H1 (cell line): ENCODE results near the gene CD69. TPM values are rescaled to one million over a fixed set of nuclear protein-coding genes. Genes with fewer than 3 reads are reported as not detected.

Source experiments
- CTCF ChIA-PET: fragments of 300-600 bp; sonication (Branson Sonifier 250); formaldehyde crosslinking; loops from one replicate; lab custom pipeline; 2021; ENCODE audit not compliant: partially characterized antibody; lab: Charles Lee
- POLR2A ChIA-PET: fragments of 300-600 bp; sonication (Branson Sonifier 250); formaldehyde crosslinking; loops from one replicate; lab custom pipeline; 2021; ENCODE audit warnings: inconsistent platforms; ENCODE audit not compliant: partially characterized antibody; lab: Charles Lee
- DNase-seq, 2 experiments: peaks; one replicate each; pipeline versions ENCODE4 v3.0.0 to v3.0.0-alpha.2; 2010 to 2022; ENCODE audit warnings: low spot score in 2 of 2, low read depth in 1 of 2, mixed read lengths in 1 of 2
- FAIRE-seq: peaks from 2 replicates; lab custom pipeline; 2011; peaks lifted over from hg19 to GRCh38; lab: Jason Lieb, UNC
- H2AFZ ChIP-seq: 2 replicates; pipeline ENCODE4 v1.8.1; 2012; ENCODE audit warnings: low read length, inconsistent platforms
- H2AK5ac ChIP-seq: 2 replicates; pipeline ENCODE4 v1.6.1; 2013; ENCODE audit warnings: low read depth, low read length
- H2BK120ac ChIP-seq: replicated peaks from 2 replicates; pipeline ENCODE3; 2013; ENCODE audit warnings: low read depth, low read length, inconsistent platforms
- H2BK12ac ChIP-seq: 2 replicates; pipeline ENCODE4 v1.6.1; 2013; ENCODE audit warnings: low read depth, low read length
- H2BK15ac ChIP-seq: 2 replicates; pipeline ENCODE4 v1.6.1; 2013; ENCODE audit warnings: low read length
- H2BK20ac ChIP-seq: 2 replicates; pipeline ENCODE4 v1.6.1; 2013; ENCODE audit warnings: low read length
- H2BK5ac ChIP-seq: 2 replicates; pipeline ENCODE4 v1.6.1; 2013; ENCODE audit warnings: low read depth, low read length
- H3K14ac ChIP-seq: 2 replicates; pipeline ENCODE4 v1.6.1; 2013; ENCODE audit warnings: inconsistent platforms; ENCODE audit not compliant: insufficient read length
- H3K18ac ChIP-seq: 2 replicates; pipeline ENCODE4 v1.6.1; 2013; ENCODE audit warnings: low read length; ENCODE audit errors: extremely low read depth
- H3K23ac ChIP-seq: 2 replicates; pipeline ENCODE4 v1.6.1; 2013; ENCODE audit warnings: inconsistent platforms; ENCODE audit not compliant: insufficient read length
- H3K23me2 ChIP-seq: 2 replicates; pipeline ENCODE4 v1.6.1; 2013; ENCODE audit warnings: low read depth, low read length
- H3K27ac ChIP-seq: 2 replicates; pipeline ENCODE4 v1.6.1; 2011; ENCODE audit warnings: low read depth, low read length, inconsistent platforms
- H3K27me3 ChIP-seq, 4 experiments: replicated peaks in 1 of 4; 1 replicate in 1 of 4; 2 replicates in 3 of 4; pipeline versions ENCODE4 v1.6.1 to v1.8.1; 2011 to 2013; ENCODE audit warnings: low read length in 3 of 4, mild to moderate bottlenecking in 3 of 4, inconsistent platforms in 2 of 4, mixed read lengths in 2 of 4, moderate library complexity in 1 of 4; ENCODE audit not compliant: control insufficient read depth in 3 of 4, insufficient read depth in 3 of 4; ENCODE audit errors: extremely low read depth in 1 of 4
- H3K36me3 ChIP-seq, 4 experiments: 2 replicates each; pipeline versions ENCODE4 v1.6.1 to v1.8.1; 2011 to 2013; ENCODE audit warnings: mild to moderate bottlenecking in 4 of 4, low read length in 3 of 4, moderate library complexity in 2 of 4, control low read depth in 1 of 4, inconsistent platforms in 1 of 4; ENCODE audit not compliant: insufficient read depth in 4 of 4, control insufficient read depth in 2 of 4
- H3K4ac ChIP-seq: replicated peaks from 2 replicates; pipeline ENCODE3; 2013; ENCODE audit warnings: low read length, low read depth, mixed read lengths, inconsistent platforms; ENCODE audit not compliant: insufficient read length
- H3K4me1 ChIP-seq, 4 experiments: replicated peaks in 1 of 4; 1 replicate in 1 of 4; 2 replicates in 3 of 4; pipeline versions ENCODE4 v1.6.1 to v1.8.1; 2011 to 2013; ENCODE audit warnings: low read length in 3 of 4, inconsistent platforms in 2 of 4, mixed read lengths in 1 of 4; ENCODE audit not compliant: insufficient read depth in 4 of 4, control insufficient read depth in 3 of 4
- H3K4me2 ChIP-seq, 2 experiments: 2 replicates each; pipeline versions ENCODE4 v1.6.1 to v1.8.1; 2011 to 2013; ENCODE audit warnings: low read depth in 2 of 2, low read length in 2 of 2, control low read depth in 1 of 2, inconsistent platforms in 1 of 2, mild to moderate bottlenecking in 1 of 2; ENCODE audit not compliant: insufficient read depth in 1 of 2
- H3K4me3 ChIP-seq, 4 experiments: fragments of 200-600, 300-600 bp in 1 of 4; sonication (generic), shearing (Covaris generic), sonication (Bioruptor Twin) in 1 of 4; 2 replicates each; pipeline versions ENCODE4 v1.5.1 to v1.8.1; 2011 to 2016; ENCODE audit warnings: low read length in 4 of 4, low read depth in 3 of 4, control low read depth in 2 of 4, inconsistent platforms in 2 of 4, mild to moderate bottlenecking in 2 of 4, mixed read lengths in 1 of 4, moderate library complexity in 1 of 4; ENCODE audit not compliant: insufficient read depth in 2 of 4; ENCODE audit errors: extremely low read depth in 1 of 4
- H3K56ac ChIP-seq: replicated peaks from 2 replicates; pipeline ENCODE3; 2013; ENCODE audit warnings: low read depth, mild to moderate bottlenecking, mixed read lengths, low read length, inconsistent platforms; ENCODE audit not compliant: insufficient read length
- H3K79me1 ChIP-seq: 2 replicates; pipeline ENCODE4 v1.6.1; 2013; ENCODE audit warnings: low read depth, low read length, control low read depth
- H3K79me2 ChIP-seq, 2 experiments: 2 replicates each; pipeline versions ENCODE4 v1.6.1 to v1.8.1; 2012 to 2013; ENCODE audit warnings: low read length in 2 of 2, mild to moderate bottlenecking in 2 of 2, inconsistent platforms in 1 of 2; ENCODE audit not compliant: insufficient read depth in 2 of 2, control insufficient read depth in 1 of 2
- H3K9ac ChIP-seq, 4 experiments: replicated peaks in 1 of 4; 1 replicate in 1 of 4; 2 replicates in 3 of 4; pipeline versions ENCODE4 v1.6.1 to v1.8.1; 2011 to 2013; ENCODE audit warnings: low read depth in 3 of 4, low read length in 3 of 4, control low read depth in 2 of 4, mild to moderate bottlenecking in 2 of 4, moderate library complexity in 2 of 4, inconsistent platforms in 1 of 4; ENCODE audit errors: extremely low read depth in 1 of 4
- H3K9me3 ChIP-seq, 2 experiments: 2 replicates each; pipeline versions ENCODE4 v1.6.1 to v1.8.1; 2012 to 2013; ENCODE audit warnings: mild to moderate bottlenecking in 2 of 2, moderate library complexity in 2 of 2, control low read depth in 1 of 2, inconsistent platforms in 1 of 2, low read depth in 1 of 2, low read length in 1 of 2, mixed read lengths in 1 of 2; ENCODE audit not compliant: insufficient read depth in 2 of 2
- H4K20me1 ChIP-seq, 2 experiments: replicated peaks in 1 of 2; 2 replicates each; pipeline versions ENCODE3 to v1.8.1; 2011 to 2013; ENCODE audit warnings: inconsistent platforms in 2 of 2, low read length in 2 of 2, mild to moderate bottlenecking in 1 of 2; ENCODE audit not compliant: insufficient read depth in 2 of 2, control insufficient read depth in 1 of 2
- H4K5ac ChIP-seq: 2 replicates; pipeline ENCODE4 v1.6.1; 2013; ENCODE audit warnings: low read length, low read depth, mixed read lengths, inconsistent platforms; ENCODE audit not compliant: insufficient read length
- H4K8ac ChIP-seq: 2 replicates; pipeline ENCODE4 v1.8.0; 2013; ENCODE audit warnings: mild to moderate bottlenecking, moderate library complexity, low read length, inconsistent platforms; ENCODE audit not compliant: insufficient read depth; ENCODE audit errors: extremely low read depth
- H4K91ac ChIP-seq: replicated peaks from 2 replicates; pipeline ENCODE3; 2013; ENCODE audit warnings: low read length, mixed read lengths, inconsistent platforms; ENCODE audit not compliant: insufficient read length
- ASH2L ChIP-seq: fragments of 200-600, 300-600 bp; sonication (generic); IDR thresholded peaks from one replicate; pipeline ENCODE4 v1.7.1; 2017; ENCODE audit warnings: low read length
- BACH1 ChIP-seq: IDR thresholded peaks from 2 replicates; pipeline ENCODE4 v1.6.1; 2012; ENCODE audit warnings: low read length, improper control_type of control experiment
- CTCF ChIP-seq, 3 experiments: IDR thresholded peaks; 1 replicate in 2 of 3; 2 replicates in 1 of 3; pipeline versions ENCODE4 v1.5.1 to v1.6.1; 2011; ENCODE audit warnings: low read length in 3 of 3, mild to moderate bottlenecking in 3 of 3, inconsistent platforms in 2 of 3, low read depth in 1 of 3, moderate library complexity in 1 of 3; ENCODE audit not compliant: insufficient read depth in 1 of 3; ENCODE audit errors: control extremely low read depth in 1 of 3
- KDM5A ChIP-seq: fragments of 200-600 bp; IDR thresholded peaks from 2 replicates; pipeline ENCODE4 v1.7.1; 2012; ENCODE audit warnings: mild to moderate bottlenecking, low read length, inconsistent platforms, mixed read lengths
- PHF8 ChIP-seq: fragments of 200-600 bp; sonication (generic); conservative IDR thresholded peaks from 2 replicates; pipeline ENCODE4 v1.7.1; 2012; ENCODE audit warnings: low read depth, mild to moderate bottlenecking, inconsistent platforms, low read length, moderate library complexity
- RNF2 ChIP-seq: fragments of 200-900, 300-1000 bp; sonication (generic); IDR thresholded peaks from 2 replicates; pipeline ENCODE4 v1.7.1; 2016; ENCODE audit warnings: borderline replicate concordance, low read depth, mild to moderate bottlenecking, antibody characterized with exemption, low read length; ENCODE audit not compliant: poor library complexity, severe bottlenecking; ENCODE audit errors: missing control alignments
- SUZ12 ChIP-seq: fragments of 200-600 bp; sonication (generic); IDR thresholded peaks from 2 replicates; pipeline ENCODE4 v1.6.1; 2012; ENCODE audit warnings: mild to moderate bottlenecking, inconsistent platforms, low read length, moderate library complexity, mixed read lengths
- TBP ChIP-seq: IDR thresholded peaks from 2 replicates; pipeline ENCODE4 v1.6.1; 2011; ENCODE audit warnings: low read depth, low read length, improper control_type of control experiment
- YY1 ChIP-seq: IDR thresholded peaks from 2 replicates; pipeline ENCODE4 v1.6.1; 2011; ENCODE audit warnings: low read depth, mild to moderate bottlenecking, low read length
- WGBS, 2 experiments: shearing (Covaris generic) in 1 of 2; methylation state at CpG; one replicate each; pipeline versions ENCODE4 v1.1.6 to v1.1.7; 2013 to 2015; ENCODE audit warnings: low lambda C conversion rate in 2 of 2, mixed read lengths in 2 of 2, inconsistent platforms in 1 of 2, low coverage in 1 of 2, missing lambda C conversion rate in 1 of 2; ENCODE audit not compliant: insufficient replicate concordance in 2 of 2, insufficient coverage in 1 of 2, insufficient read length in 1 of 2; ENCODE audit errors: extremely low coverage in 1 of 2, missing lambda C conversion rate in 1 of 2; 5-methylcytosine and 5-hydroxymethylcytosine counted together
- polyA plus RNA-seq, 7 experiments: library from polyadenylated mRNA; depleted of rRNA in 3 of 7; stranded (reverse) in 5 of 7; unstranded in 2 of 7; fragments of >200 nt in 5 of 7; fragments of 200-250 nt in 2 of 7; gene quantifications; 1 replicate in 5 of 7; 2 replicates in 1 of 7; 4 replicates in 1 of 7; pipeline versions ENCODE4 v1.2.1 to v1.2.3, GENCODE V29; 2011 to 2013; ENCODE audit warnings: missing spikeins in 2 of 7, mixed read lengths in 2 of 7
- total RNA-seq: library from RNA; stranded (reverse); fragmentation: NEBNext Ultra II Directional; extraction: Animal tissue kit (Norgen Biotek cat#: 25700); gene quantifications from 2 replicates; pipeline ENCODE4 v1.2.1, GENCODE V29; 2021

The CD69 gene
- total and polyA plus RNA-seq, 2 of the 8 experiments (the other 6 are each of a cell fraction or from before 2014, with no cell fraction given) = not detected

- Histone ChIP-seq H4K5ac (no peak overlapping the region), H2BK12ac (no peak overlapping the region), H3K4me2 (no peak overlapping the region; a peak in 1 of 4 replicates), H2BK20ac (no peak overlapping the region), H4K91ac (no peak overlapping the region), H3K23me2 (no peaks in the 10 kb centered on the region), H3K23ac (no peak overlapping the region), H3K79me1 (no peaks in the 10 kb centered on the region), H3K4ac (no peak overlapping the region), H3K4me1 (no peaks in the 10 kb centered on the region), H3K9me3 (no peaks in the 10 kb centered on the region), H3K18ac (no peak overlapping the region), H3K79me2 (no peaks in the 10 kb centered on the region), H2AFZ (no peak overlapping the region), H2BK15ac (no peak overlapping the region)
- WGBS, 2 experiments = 78% methylated on average over 7 of the region's 7 CpGs; no CpG with 5 or more reads in 1 of the 2 experiments
- CTCF ChIA-PET = interaction anchor here (1.4 to 3.2 kb wide), 3 partner anchors 10 to 57 kb away, joined by 3 to 11 read pairs (median 5); no protein-coding TSS in a partner anchor
- POLR2A ChIA-PET = interaction anchor here (0.6 kb wide), 1 partner anchor 76 kb away, joined by 3 read pairs; no protein-coding TSS in a partner anchor
- TF ChIP-seq CTCF (IDR thresholded peaks at IDR 0.05; ENCODE audit: control extremely low read depth in 1 of 3, insufficient read depth in 1 of 3, low read depth in 1 of 3, low read length in 3 of 3) = no peak
- TF ChIP-seq TBP = no peak
- TF ChIP-seq PHF8 = no peak
- no peak for TF ChIP-seq KDM5A
- TF ChIP-seq YY1 = no peak
- no peak for TF ChIP-seq SUZ12
- TF ChIP-seq BACH1 = no peak
- no peak for TF ChIP-seq ASH2L
- no peak for TF ChIP-seq RNF2
- TF ChIP-seq, all 59 proteins: peak for 0
- FAIRE-seq (no peak), DNase-seq (no peak)
- Histone ChIP-seq H3K36me3 (no peaks in the 10 kb centered on the region), H2BK5ac (no peak overlapping the region), H3K27me3 (no peaks in the 10 kb centered on the region), H4K20me1 (no peaks in the 10 kb centered on the region), H2AK5ac (no peak overlapping the region), H3K4me3 (no peak overlapping the region; a peak in 1 of 8 replicates), H3K56ac (no peak overlapping the region), H3K9ac (no peak overlapping the region), H3K14ac (no peak overlapping the region), H4K8ac (no peak overlapping the region), H3K27ac (no peak overlapping the region), H2BK120ac (no peak overlapping the region)
These were observed 20.5 kb downstream of the CD69 start for GRCh38 chr12:9740106-9740750.
